Neural progenitor cell (in vitro differentiated cells): ENCODE measurements around the gene NR2F1-AS1. TPM values are rescaled to one million over a fixed set of nuclear protein-coding genes. Genes with fewer than 3 reads are reported as not detected.

Experiments used
- DNase-seq: peaks from one replicate; pipeline ENCODE4 v3.0.0-alpha.2; 2016; ENCODE audit warnings: low spot score
- H2AFZ ChIP-seq: fragments of 200-600 bp; sonication (generic); replicated peaks from 2 replicates; pipeline ENCODE4 v1.6.1; 2016; ENCODE audit warnings: antibody characterized with exemption
- H3F3A ChIP-seq: fragments of 200-600 bp; sonication (generic); 2 replicates; pipeline ENCODE4 v1.6.1; 2016; ENCODE audit warnings: antibody characterized with exemption, low read depth
- H3K27ac ChIP-seq: fragments of 200-600 bp; sonication (generic); 2 replicates; pipeline ENCODE4 v1.5.1; 2016; ENCODE audit warnings: mild to moderate bottlenecking
- H3K27me3 ChIP-seq: fragments of 200-600 bp; sonication (generic); 2 replicates; pipeline ENCODE4 v1.6.1; 2016; ENCODE audit warnings: mild to moderate bottlenecking, moderate library complexity
- H3K36me3 ChIP-seq: fragments of 200-600 bp; sonication (generic); 2 replicates; pipeline ENCODE4 v1.5.1; 2016
- H3K4me1 ChIP-seq: fragments of 200-600 bp; sonication (generic); 2 replicates; pipeline ENCODE4 v1.6.1; 2016; ENCODE audit warnings: mixed run types
- H3K4me2 ChIP-seq: fragments of 200-600 bp; sonication (generic); 2 replicates; pipeline ENCODE4 v1.6.1; 2016
- H3K4me3 ChIP-seq: fragments of 200-600 bp; sonication (generic); 2 replicates; pipeline ENCODE4 v1.5.1; 2016
- H3K79me2 ChIP-seq: fragments of 200-600 bp; sonication (generic); 2 replicates; pipeline ENCODE4 v1.6.1; 2016; ENCODE audit warnings: low read depth
- H3K9ac ChIP-seq: fragments of 200-600 bp; sonication (generic); 2 replicates; pipeline ENCODE4 v1.6.1; 2016
- H3K9me3 ChIP-seq: fragments of 200-600 bp; sonication (generic); 2 replicates; pipeline ENCODE4 v1.5.1; 2016; ENCODE audit warnings: low read depth
- H4K20me1 ChIP-seq: fragments of 200-600 bp; sonication (generic); 2 replicates; pipeline ENCODE4 v1.6.1; 2016; ENCODE audit warnings: low read depth
- H3K27ac Mint-ChIP-seq: 3 replicates; pipeline ENCODE4 v1.8.0; 2021; ENCODE audit warnings: mixed read lengths
- H3K27me3 Mint-ChIP-seq: 2 replicates; pipeline ENCODE4 v1.8.0; 2022; ENCODE audit warnings: low read depth, mild to moderate bottlenecking, inconsistent platforms, moderate library complexity, mixed read lengths; ENCODE audit not compliant: insufficient read depth
- H3K36me3 Mint-ChIP-seq: 3 replicates; pipeline ENCODE4 v1.8.0; 2021; ENCODE audit warnings: mixed read lengths
- H3K4me1 Mint-ChIP-seq: 3 replicates; pipeline ENCODE4 v1.8.0; 2021; ENCODE audit warnings: mixed read lengths
- H3K4me3 Mint-ChIP-seq: 3 replicates; pipeline ENCODE4 v1.8.0; 2021; ENCODE audit warnings: mild to moderate bottlenecking, moderate library complexity, mixed read lengths
- H3K9me3 Mint-ChIP-seq: 3 replicates; pipeline ENCODE4 v1.8.0; 2020; ENCODE audit warnings: mixed read lengths
- CTCF ChIP-seq: fragments of 200-600 bp; sonication (generic); IDR thresholded peaks from 2 replicates; pipeline ENCODE4 v1.5.1; 2017; ENCODE audit warnings: antibody characterized with exemption, mild to moderate bottlenecking
- EZH2 ChIP-seq: fragments of 200-600 bp; sonication (generic); IDR thresholded peaks from 2 replicates; pipeline ENCODE4 v1.6.1; 2017; ENCODE audit warnings: antibody characterized with exemption, mild to moderate bottlenecking, moderate library complexity
- EZH2phosphoT487 ChIP-seq: fragments of 200-600 bp; sonication (generic); IDR thresholded peaks from 2 replicates; pipeline ENCODE4 v1.6.1; 2017; ENCODE audit warnings: antibody characterized with exemption
- total RNA-seq: library from RNA; depleted of rRNA; stranded (reverse); fragments of >200 nt; gene quantifications from 2 replicates; pipeline ENCODE4 v1.2.3, GENCODE V29; 2015; ENCODE audit warnings: low replicate concordance

The NR2F1-AS1 gene
- total RNA-seq, 1 donor from 2014 or later: 9.3 TPM

DNA sequence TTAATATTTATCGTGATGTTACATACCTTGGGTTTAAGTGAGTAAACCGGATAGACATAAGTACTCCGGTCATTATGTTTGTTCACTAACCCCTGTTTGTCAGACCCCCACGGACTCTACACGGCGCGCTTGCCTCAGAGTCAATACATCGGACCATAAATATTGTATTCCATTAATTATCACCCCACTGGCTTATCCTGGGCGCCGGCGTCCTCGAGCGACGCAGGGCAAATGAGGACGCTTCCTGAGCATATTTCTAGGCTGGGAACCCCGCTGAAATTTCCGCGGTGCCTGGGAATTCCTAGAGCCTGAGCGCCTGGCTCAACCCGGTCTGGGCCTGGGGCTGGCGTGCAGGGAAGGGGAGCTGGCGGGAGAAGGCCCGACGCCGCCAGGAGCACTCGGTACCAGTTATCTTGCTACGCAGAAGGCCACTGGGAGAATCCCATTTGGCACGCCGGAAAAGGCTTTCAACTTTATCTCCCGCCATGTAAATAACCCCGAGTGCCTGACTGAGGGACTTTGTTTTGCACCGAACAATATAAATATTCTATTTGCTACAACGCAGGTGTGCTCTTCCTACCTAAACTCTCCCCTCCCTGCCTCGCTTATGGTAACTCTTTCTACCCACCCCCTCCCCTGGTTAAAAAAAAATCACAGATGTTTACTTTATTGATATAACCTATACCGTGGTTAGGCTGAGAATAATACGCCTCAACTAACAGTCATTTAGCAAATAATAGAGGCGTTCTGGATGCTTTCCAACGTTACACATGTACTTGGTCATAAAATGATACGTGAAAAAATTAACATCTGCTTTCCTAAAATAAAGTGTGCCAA lies 21.4 kb upstream of the NR2F1-AS1 start:
- Histone ChIP-seq H2AFZ (no peak overlapping the region), H3K27me3 (peaks cover 100% of the 10 kb centered on the region)

DNA sequence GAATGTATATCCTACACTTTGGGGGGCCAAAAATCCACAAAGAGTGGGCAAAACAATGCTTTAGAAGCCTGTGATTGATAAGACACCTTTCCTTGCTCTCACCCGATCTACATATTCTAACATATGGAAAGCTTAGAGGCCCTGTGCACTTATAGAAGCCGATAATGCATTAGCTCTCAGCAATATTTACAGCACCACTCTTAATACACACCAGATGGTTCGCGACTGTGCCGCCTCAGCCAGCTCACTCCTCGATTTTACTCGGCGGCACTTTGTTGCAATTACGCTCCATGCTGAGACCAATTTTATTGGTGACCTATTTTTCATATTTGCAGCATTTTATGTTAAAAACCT lies 20.8 kb upstream of the NR2F1-AS1 start:
- Mint-ChIP-seq H3K4me3 (no peak overlapping the region), H3K4me1 (peaks cover 33% of the 10 kb centered on the region), H3K9me3 (no peaks in the 10 kb centered on the region), H3K27me3 (peaks cover 34% of the 10 kb centered on the region), H3K27ac (peak overlapping the region; percentile 18), H3K36me3 (no peaks in the 10 kb centered on the region)
- TF ChIP-seq EZH2 (no peak), EZH2phosphoT487 (no peak), CTCF (no peak)
- DNase-seq: peak; percentile 17
- Histone ChIP-seq H3K4me2 (peak overlapping the region; percentile 48), H3K4me1 (peaks cover 45% of the 10 kb centered on the region), H4K20me1 (peaks cover 84% of the 10 kb centered on the region), H3K79me2 (no peaks in the 10 kb centered on the region), H2AFZ (no peak overlapping the region), H3K36me3 (no peaks in the 10 kb centered on the region), H3K9ac (no peak overlapping the region), H3K9me3 (no peaks in the 10 kb centered on the region), H3F3A (peaks cover 53% of the 10 kb centered on the region), H3K4me3 (no peak overlapping the region), H3K27me3 (peaks cover 100% of the 10 kb centered on the region), H3K27ac (no peak overlapping the region)

More for the DNA sequence above, 21.4 kb upstream of the NR2F1-AS1 start:
- Mint-ChIP-seq H3K27ac (peak overlapping the region; percentile 18), H3K4me3 (no peak overlapping the region), H3K4me1 (peaks cover 38% of the 10 kb centered on the region), H3K36me3 (no peaks in the 10 kb centered on the region), H3K27me3 (peaks cover 39% of the 10 kb centered on the region), H3K9me3 (no peaks in the 10 kb centered on the region)
- TF ChIP-seq EZH2: peak; percentile 95
- no peak for TF ChIP-seq CTCF
- TF ChIP-seq EZH2phosphoT487: peak; percentile 88
- peak; percentile 80 for DNase-seq
- Histone ChIP-seq H3K27ac (no peak overlapping the region), H3K4me1 (peaks cover 46% of the 10 kb centered on the region), H4K20me1 (peaks cover 77% of the 10 kb centered on the region), H3K9me3 (no peaks in the 10 kb centered on the region), H3K9ac (no peak overlapping the region), H3K4me2 (peak overlapping the region; percentile 48), H3K36me3 (no peaks in the 10 kb centered on the region), H3F3A (peaks cover 48% of the 10 kb centered on the region), H3K79me2 (no peaks in the 10 kb centered on the region), H3K4me3 (no peak overlapping the region)

- Histone ChIP-seq H3K4me1 (peaks cover 50% of the 10 kb centered on the region), H3K79me2 (no peaks in the 10 kb centered on the region), H3K4me3 (no peak overlapping the region), H3K9ac (no peak overlapping the region), H3K36me3 (no peaks in the 10 kb centered on the region), H3K27ac (no peak overlapping the region), H3K4me2 (no peak overlapping the region), H2AFZ (no peak overlapping the region), H4K20me1 (peaks cover 90% of the 10 kb centered on the region), H3F3A (peaks cover 58% of the 10 kb centered on the region), H3K9me3 (no peaks in the 10 kb centered on the region), H3K27me3 (peaks cover 100% of the 10 kb centered on the region)
- peak; percentile 11 for DNase-seq
- H3K4me3 Mint-ChIP-seq: no peak overlapping the region
- peaks cover 34% of the 10 kb centered on the region for H3K27me3 Mint-ChIP-seq
- no peaks in the 10 kb centered on the region for H3K9me3 Mint-ChIP-seq
- H3K27ac Mint-ChIP-seq: peak overlapping the region; percentile 18
- TF ChIP-seq EZH2 (no peak), CTCF (no peak), EZH2phosphoT487 (no peak)
- peaks cover 33% of the 10 kb centered on the region for H3K4me1 Mint-ChIP-seq
- no peaks in the 10 kb centered on the region for H3K36me3 Mint-ChIP-seq
Observed at GRCh38 chr5:93601071-93601801, 20.2 kb upstream of the NR2F1-AS1 start.
